OCI-LY3 (cell line): Measurements from ENCODE around the gene HNRNPA3.
A peak's percentile ranks its signal among the peaks of the same experiment; 100 is the strongest.

Source experiments
- H2AFZ ChIP-seq: fragments of 200-600, 300-600 bp; shearing (Covaris generic); 2 replicates; pipeline ENCODE4 v1.6.0; 2014; ENCODE audit warnings: antibody characterized with exemption, low read depth, low read length
- H3K27ac ChIP-seq: fragments of 200-600, 300-600 bp; sonication (generic); 2 replicates; pipeline ENCODE4 v1.5.1; 2014; ENCODE audit warnings: mild to moderate bottlenecking, low read length, moderate library complexity, mixed read lengths
- H3K27me3 ChIP-seq: fragments of 200-600, 300-600 bp; sonication (generic); 2 replicates; pipeline ENCODE4 v1.6.1; 2014; ENCODE audit warnings: low read depth, low read length, mixed read lengths
- H3K36me3 ChIP-seq: fragments of 200-600, 300-600 bp; sonication (generic); replicated peaks from 2 replicates; pipeline ENCODE3; 2014; ENCODE audit warnings: low read depth, low read length, mixed read lengths
- H3K4me1 ChIP-seq: fragments of 300-600, 200-600 bp; sonication (generic); 2 replicates; pipeline ENCODE4 v1.6.1; 2014; ENCODE audit warnings: low read length, mixed read lengths
- H3K4me2 ChIP-seq: fragments of 200-600, 300-600 bp; sonication (generic); 2 replicates; pipeline ENCODE4 v1.6.1; 2014; ENCODE audit warnings: low read length, mixed read lengths
- H3K4me3 ChIP-seq: fragments of 300-600, 200-600 bp; sonication (generic); 2 replicates; pipeline ENCODE4 v1.5.1; 2014; ENCODE audit warnings: antibody characterized with exemption, mild to moderate bottlenecking, low read length, moderate library complexity
- H3K79me2 ChIP-seq: fragments of 300-600, 200-600 bp; shearing (Covaris generic); 2 replicates; pipeline ENCODE4 v1.6.1; 2014; ENCODE audit warnings: mild to moderate bottlenecking, low read length, mixed read lengths
- H3K9ac ChIP-seq: fragments of 300-600, 200-600 bp; shearing (Covaris generic); 2 replicates; pipeline ENCODE4 v1.6.0; 2014; ENCODE audit warnings: mild to moderate bottlenecking, low read length, moderate library complexity
- H3K9me3 ChIP-seq: fragments of 200-600, 300-600 bp; shearing (Covaris generic); 2 replicates; pipeline ENCODE4 v1.6.1; 2014; ENCODE audit warnings: low read length, mixed read lengths; ENCODE audit not compliant: insufficient read depth
- H4K20me1 ChIP-seq: fragments of 200-600, 300-600 bp; sonication (generic); 2 replicates; pipeline ENCODE4 v1.6.1; 2016; ENCODE audit warnings: low read length, mixed read lengths; ENCODE audit not compliant: insufficient read depth
- EZH2phosphoT487 ChIP-seq: fragments of 200-600 bp; shearing (Covaris generic); IDR thresholded peaks from 2 replicates; pipeline ENCODE4 v1.6.1; 2018; ENCODE audit warnings: antibody characterized with exemption, mixed run types, low read depth
- TF ChIP-seq, protein P1 (sequence below): fragments of 200-600, 300-600 bp; sonication (generic); IDR thresholded peaks from 2 replicates; pipeline ENCODE4 v1.5.1; 2014; ENCODE audit warnings: antibody characterized with exemption, low read length, low read depth

Gene HNRNPA3

GRCh38 chr2:177212106-177212890, at the start of gene HNRNPA3:
Gene HNRNPA3, plus strand, starts transcription at chr2:177212794. Its CDS starts 6 bp downstream, at chr2:177212800.
- H2AFZ ChIP-seq: no peak within 1 kb of the TSS
- peak within 1 kb of the TSS; percentile 89 for H3K27ac ChIP-seq
- peaks cover 65% of the 10 kb centered on the region for H3K79me2 ChIP-seq
- H3K4me1 ChIP-seq: peaks cover 23% of the 10 kb centered on the region
- peaks cover 38% of the 10 kb centered on the region for H4K20me1 ChIP-seq
- H3K4me2 ChIP-seq: peak within 1 kb of the TSS; percentile 89
- peaks cover 37% of the 10 kb centered on the region for H3K36me3 ChIP-seq
- TF ChIP-seq EZH2phosphoT487: no peak
- TF ChIP-seq, protein P1, sequence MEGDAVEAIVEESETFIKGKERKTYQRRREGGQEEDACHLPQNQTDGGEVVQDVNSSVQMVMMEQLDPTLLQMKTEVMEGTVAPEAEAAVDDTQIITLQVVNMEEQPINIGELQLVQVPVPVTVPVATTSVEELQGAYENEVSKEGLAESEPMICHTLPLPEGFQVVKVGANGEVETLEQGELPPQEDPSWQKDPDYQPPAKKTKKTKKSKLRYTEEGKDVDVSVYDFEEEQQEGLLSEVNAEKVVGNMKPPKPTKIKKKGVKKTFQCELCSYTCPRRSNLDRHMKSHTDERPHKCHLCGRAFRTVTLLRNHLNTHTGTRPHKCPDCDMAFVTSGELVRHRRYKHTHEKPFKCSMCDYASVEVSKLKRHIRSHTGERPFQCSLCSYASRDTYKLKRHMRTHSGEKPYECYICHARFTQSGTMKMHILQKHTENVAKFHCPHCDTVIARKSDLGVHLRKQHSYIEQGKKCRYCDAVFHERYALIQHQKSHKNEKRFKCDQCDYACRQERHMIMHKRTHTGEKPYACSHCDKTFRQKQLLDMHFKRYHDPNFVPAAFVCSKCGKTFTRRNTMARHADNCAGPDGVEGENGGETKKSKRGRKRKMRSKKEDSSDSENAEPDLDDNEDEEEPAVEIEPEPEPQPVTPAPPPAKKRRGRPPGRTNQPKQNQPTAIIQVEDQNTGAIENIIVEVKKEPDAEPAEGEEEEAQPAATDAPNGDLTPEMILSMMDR: peak; percentile 28; the same call in 1 of the 2 replicates
- H3K4me3 ChIP-seq: peak within 1 kb of the TSS; percentile 96
- H3K9ac ChIP-seq: peak within 1 kb of the TSS; percentile 97
- no peaks in the 10 kb centered on the region for H3K9me3 ChIP-seq
- H3K27me3 ChIP-seq: no peaks in the 10 kb centered on the region

GRCh38 chr2:177164131-177164530, 48.5 kb upstream of the HNRNPA3 start:
- Histone ChIP-seq H3K4me2 (peak overlapping the region; percentile 95), H3K4me3 (peak overlapping the region; percentile 83), H2AFZ (peak overlapping the region; percentile 99), H3K27me3 (peaks cover 6% of the 10 kb centered on the region; the same call in 1 of the 2 replicates), H4K20me1 (no peaks in the 10 kb centered on the region), H3K36me3 (no peaks in the 10 kb centered on the region), H3K79me2 (no peaks in the 10 kb centered on the region), H3K9me3 (no peaks in the 10 kb centered on the region), H3K27ac (no peak overlapping the region), H3K9ac (peak overlapping the region; percentile 79; the same call in 1 of the 2 replicates), H3K4me1 (peaks cover 32% of the 10 kb centered on the region)
- no peak for TF ChIP-seq EZH2phosphoT487
- TF ChIP-seq, protein P1: no peak

DNA sequence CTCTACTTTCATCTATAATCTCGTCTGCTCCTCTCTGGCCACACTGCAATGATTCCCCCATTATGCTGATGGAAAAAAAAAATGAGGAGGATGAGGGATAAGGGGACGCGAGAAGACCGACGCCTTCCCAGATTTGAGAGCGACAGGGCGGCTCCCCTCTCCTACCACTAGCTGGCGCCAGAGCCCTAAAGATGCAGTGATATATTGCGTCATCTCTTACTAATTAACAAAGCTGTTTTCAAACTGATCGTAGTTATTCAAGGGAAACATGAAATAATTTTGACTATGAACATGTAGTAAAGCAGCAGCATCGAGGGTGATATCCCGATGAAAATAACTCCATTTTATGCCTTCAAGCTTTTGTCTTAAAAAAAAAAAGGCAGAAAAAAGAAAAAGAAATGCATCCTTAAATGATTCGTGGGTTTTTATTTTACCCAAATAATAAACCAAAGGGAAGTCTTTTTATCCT, 48.0 kb upstream of the HNRNPA3 start:
- Histone ChIP-seq H3K9ac (peak overlapping the region; percentile 79), H3K4me3 (peak overlapping the region; percentile 83), H3K9me3 (no peaks in the 10 kb centered on the region), H3K27ac (no peak overlapping the region; the same call in 1 of the 2 replicates), H2AFZ (peak overlapping the region; percentile 99), H3K79me2 (no peaks in the 10 kb centered on the region), H3K27me3 (peaks cover 6% of the 10 kb centered on the region; the same call in 1 of the 2 replicates), H3K36me3 (no peaks in the 10 kb centered on the region), H3K4me1 (peaks cover 36% of the 10 kb centered on the region), H4K20me1 (no peaks in the 10 kb centered on the region), H3K4me2 (peak overlapping the region; percentile 95)
- TF ChIP-seq EZH2phosphoT487: no peak
- TF ChIP-seq, protein P1: peak; percentile 98

GRCh38 chr2:177165061-177165583, 47.5 kb upstream of the HNRNPA3 start:
- peak overlapping the region; percentile 99 for H2AFZ ChIP-seq
- H3K9me3 ChIP-seq: no peaks in the 10 kb centered on the region
- peaks cover 41% of the 10 kb centered on the region for H3K4me1 ChIP-seq
- no peaks in the 10 kb centered on the region for H3K36me3 ChIP-seq
- peak overlapping the region; percentile 83 for H3K4me3 ChIP-seq
- H3K9ac ChIP-seq: peak overlapping the region; percentile 79
- peaks cover 6% of the 10 kb centered on the region; the same call in 1 of the 2 replicates for H3K27me3 ChIP-seq
- TF ChIP-seq, protein P1: no peak
- no peak for TF ChIP-seq EZH2phosphoT487
- H3K27ac ChIP-seq: peak overlapping the region; percentile 39
- no peaks in the 10 kb centered on the region for H3K79me2 ChIP-seq
- H3K4me2 ChIP-seq: peak overlapping the region; percentile 95
- H4K20me1 ChIP-seq: no peaks in the 10 kb centered on the region
